K562 (cell line): Measurements from ENCODE around the gene LGALS7B. TPM values are rescaled to one million over a fixed set of nuclear protein-coding genes. Genes with fewer than 3 reads are reported as not detected.

ENCODE experiments used
- ATAC-seq: fragments of 200-7000 bp; cut with Tn5 transposase; 3 replicates; pipeline ENCODE4 v1.9.1; 2020; ENCODE audit warnings: moderate library complexity
- BruUV-seq: library from RNA; stranded (reverse); fragments of 400-500 nt; replicated peaks from 2 replicates; lab custom pipeline; 2021; lab: Mats Ljungman, UMichigan
- CTCF ChIA-PET: fragments of 300-600 bp; formaldehyde crosslinking; extraction: SDS; loops from one replicate; lab custom pipeline; 2021; ENCODE audit warnings: low intra/inter-chr PET ratio; lab: Yijun Ruan, JAX
- POLR2A ChIA-PET: fragments of 300-600, 350-650 bp; sonication (Branson Sonifier 250); formaldehyde crosslinking; extraction: SDS; loops from one replicate; lab custom pipeline; 2021; ENCODE audit warnings: antibody characterized with exemption, inconsistent platforms; lab: Yijun Ruan, JAX
- DNase-seq, 4 experiments: peaks; one replicate each; pipeline versions ENCODE4 v3.0.0 to v3.0.0-alpha.2; 2011 to 2018; ENCODE audit warnings: low spot score in 3 of 4, mixed read lengths in 3 of 4; ENCODE audit errors: extremely low read depth in 1 of 4
- FAIRE-seq: peaks from 2 replicates; lab custom pipeline; 2011; peaks lifted over from hg19 to GRCh38; lab: Jason Lieb, UNC
- H2AFZ ChIP-seq: 2 replicates; pipeline ENCODE4 v1.6.0; 2011; ENCODE audit warnings: low read depth, low read length, control low read depth, inconsistent platforms
- H3K27ac ChIP-seq: fragments of 200-600 bp; 3 replicates; pipeline ENCODE4 v1.8.0; 2011; ENCODE audit warnings: low read depth, mild to moderate bottlenecking, control low read depth, inconsistent platforms, low read length, moderate library complexity, mixed read lengths; ENCODE audit errors: extremely low read depth
- H3K27me3 ChIP-seq, 2 experiments: fragments of 300-600 bp in 1 of 2; 2 replicates in 1 of 2; 3 replicates in 1 of 2; pipeline versions ENCODE4 v1.6.0 to v1.8.0; 2011; ENCODE audit warnings: inconsistent platforms in 2 of 2, low read length in 2 of 2, mild to moderate bottlenecking in 1 of 2, mixed read lengths in 1 of 2, moderate library complexity in 1 of 2; ENCODE audit not compliant: control insufficient read depth in 2 of 2, insufficient read depth in 2 of 2
- H3K36me3 ChIP-seq: fragments of 300-600 bp; 3 replicates; pipeline ENCODE4 v1.8.0; 2011; ENCODE audit warnings: mild to moderate bottlenecking, low read length, inconsistent platforms; ENCODE audit not compliant: control insufficient read depth, insufficient read depth
- H3K4me1 ChIP-seq, 2 experiments: fragments of 200-600 bp in 1 of 2; replicated peaks in 1 of 2; 2 replicates in 1 of 2; 3 replicates in 1 of 2; pipeline versions ENCODE4 v1.5.1 to v1.8.0; 2011; ENCODE audit warnings: inconsistent platforms in 2 of 2, low read length in 2 of 2, mild to moderate bottlenecking in 1 of 2, mixed read lengths in 1 of 2, moderate library complexity in 1 of 2; ENCODE audit not compliant: control insufficient read depth in 2 of 2, insufficient read depth in 2 of 2
- H3K4me2 ChIP-seq: 2 replicates; pipeline ENCODE4 v1.6.1; 2011; ENCODE audit warnings: low read length, control low read depth, inconsistent platforms, mixed read lengths; ENCODE audit not compliant: insufficient read depth
- H3K4me3 ChIP-seq: fragments of 200-600 bp; sonication (generic), shearing (Covaris generic); 2 replicates; pipeline ENCODE4 v1.5.1; 2016; ENCODE audit warnings: control low read depth, inconsistent platforms
- H3K79me2 ChIP-seq: fragments of 200-600 bp; 3 replicates; pipeline ENCODE4 v1.8.0; 2011; ENCODE audit warnings: low read length, inconsistent platforms; ENCODE audit not compliant: control insufficient read depth, insufficient read depth
- H3K9ac ChIP-seq, 2 experiments: 2 replicates each; pipeline versions ENCODE4 v1.6.0 to v1.6.1; 2011; ENCODE audit warnings: low read depth in 2 of 2, low read length in 2 of 2, control low read depth in 1 of 2, inconsistent platforms in 1 of 2, mild to moderate bottlenecking in 1 of 2, mixed read lengths in 1 of 2; ENCODE audit not compliant: insufficient read depth in 1 of 2
- H3K9me1 ChIP-seq: one replicate; pipeline ENCODE4 v1.6.0; 2011; ENCODE audit warnings: inconsistent platforms, mild to moderate bottlenecking, low read length, moderate library complexity; ENCODE audit not compliant: control insufficient read depth, insufficient read depth
- H3K9me3 ChIP-seq: replicated peaks from 2 replicates; pipeline ENCODE4 v1.5.1; 2011; ENCODE audit warnings: low read depth, low read length, inconsistent platforms; ENCODE audit not compliant: control insufficient read depth, insufficient read depth
- H4K20me1 ChIP-seq: replicated peaks from 2 replicates; pipeline ENCODE4 v1.6.1; 2011; ENCODE audit warnings: low read length, inconsistent platforms, mixed read lengths; ENCODE audit not compliant: control insufficient read depth, insufficient read depth
- LEF1 ChIP-seq: fragments of 450-650 bp; IDR thresholded peaks from 2 replicates; pipeline ENCODE4 v1.6.1; 2016; ENCODE audit warnings: mild to moderate bottlenecking
- MTA2 ChIP-seq: fragments of 450-650 bp; IDR thresholded peaks from 2 replicates; pipeline ENCODE4 v1.6.1; 2016; ENCODE audit warnings: low read depth
- NCOA6 ChIP-seq: fragments of 450-650 bp; IDR thresholded peaks from 2 replicates; pipeline ENCODE4 v1.6.1; 2017; ENCODE audit warnings: mild to moderate bottlenecking
- POLR2A ChIP-seq: fragments of 450-650 bp; conservative IDR thresholded peaks from 2 replicates; pipeline ENCODE4 v1.6.1; 2016
- POLR2G ChIP-seq: fragments of 200-400 bp; formaldehyde crosslinking; IDR thresholded peaks from 2 replicates; pipeline ENCODE4 v1.6.1; 2017; ENCODE audit warnings: low read depth, mild to moderate bottlenecking, antibody characterized with exemption, low read length, moderate library complexity
- ZNF57 ChIP-seq: fragments of 450-650 bp; formaldehyde crosslinking; IDR thresholded peaks from 2 replicates; pipeline ENCODE4 v1.4.0; 2020; ENCODE audit warnings: mild to moderate bottlenecking, moderate library complexity
- WGBS: fragments of 100-300 bp; shearing (Covaris generic); methylation state at CpG from one replicate; pipeline ENCODE4 v1.1.6; 2016; ENCODE audit warnings: low coverage, mixed read lengths; ENCODE audit not compliant: insufficient coverage; ENCODE audit errors: missing lambda C conversion rate; 5-methylcytosine and 5-hydroxymethylcytosine counted together
- in situ Hi-C: fragments of 300-500 bp; cut with MboI; formaldehyde crosslinking; loops from 4 replicates; pipeline ENCODE4 v1.15.0; 2018; ENCODE audit warnings: inconsistent platforms, mixed read lengths
- intact Hi-C: fragments of 100-400 bp; cut with micrococcal nuclease; formaldehyde crosslinking; loops from 2 replicates; pipeline ENCODE4 v1.14.2; 2022
- polyA plus RNA-seq, 8 experiments: library from polyadenylated mRNA; depleted of rRNA in 4 of 8; stranded (reverse) in 5 of 8; unstranded in 3 of 8; fragments of >200 nt; fragmentation: Nextera tagmentation in 2 of 8; fragmentation: Illumina TruSeq in 1 of 8; extraction: Ambion mirVana in 2 of 8; extraction: Trizol in 1 of 8; gene quantifications; 2 replicates each; pipeline versions ENCODE4 v1.2.1 to v1.2.3, GENCODE V29; 2011 to 2014; ENCODE audit warnings: inconsistent platforms in 1 of 8, missing spikeins in 1 of 8
- total RNA-seq, 7 experiments: library from RNA; depleted of rRNA in 6 of 7; stranded (reverse); fragments of >200 nt in 6 of 7; fragmentation: Illumina TruSeq in 2 of 7; extraction: Trizol in 2 of 7; gene quantifications; 2 replicates each; pipeline versions ENCODE4 v1.2.1 to v1.2.3, GENCODE V29; 2011 to 2021; ENCODE audit warnings: low replicate concordance in 1 of 7
- TF ChIP-seq, protein P1 (sequence below), 3 experiments: fragments of 200-800 bp in 1 of 3; fragments of 250-450 bp in 1 of 3; fragments of 450-650 bp in 1 of 3; sonication (Bioruptor Pico) in 1 of 3; sonication (Bioruptor generic) in 1 of 3; formaldehyde crosslinking in 1 of 3; IDR thresholded peaks; 2 replicates each; pipeline versions ENCODE4 v1.6.1 to v1.8.0; 2016 to 2022; ENCODE audit warnings: mild to moderate bottlenecking in 2 of 3, missing genetic modification characterization in 2 of 3, missing compliant biosample characterization in 1 of 3, moderate library complexity in 1 of 3

LGALS7B gene
- total and polyA plus RNA-seq, 9 of the 15 experiments (the other 6 are each of a cell fraction or from before 2014, with no cell fraction given): not detected

DNA sequence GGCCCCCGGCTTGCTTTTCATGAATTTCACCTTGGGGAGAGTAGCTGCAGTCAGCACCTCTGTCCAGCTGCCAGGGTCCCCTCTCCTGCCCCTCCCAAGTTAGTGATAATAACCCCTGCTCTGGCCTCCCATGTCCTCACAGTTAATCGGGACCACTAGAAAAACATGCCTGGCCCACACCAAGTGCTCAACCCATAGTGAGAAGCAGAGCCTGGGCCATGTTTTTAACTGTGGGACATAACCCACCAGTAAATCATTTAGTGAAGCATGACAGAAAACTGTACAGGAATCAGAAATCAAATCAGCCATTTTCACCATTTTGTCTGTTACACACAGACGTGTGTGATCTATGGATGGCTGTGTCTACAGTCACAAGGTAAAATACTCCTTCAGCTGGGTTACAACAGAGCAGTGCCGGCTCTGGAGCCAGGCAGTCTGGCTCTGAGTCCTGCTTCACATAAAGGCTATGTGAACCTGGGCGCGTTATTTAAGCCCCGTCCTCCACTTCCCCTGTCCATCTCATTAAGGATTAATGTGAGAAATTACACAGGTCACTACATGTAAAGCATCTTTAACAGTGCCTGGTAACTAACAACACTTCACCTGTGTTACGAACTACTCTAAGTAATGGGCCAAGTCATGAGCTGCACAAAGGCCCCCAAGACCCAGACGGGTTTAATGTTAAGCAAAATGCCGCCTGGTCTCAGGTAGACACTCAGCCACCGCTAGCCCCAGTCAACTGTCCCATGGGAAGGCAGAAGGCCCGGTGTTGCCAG is 50.2 kb downstream of the LGALS7B start:
- Histone ChIP-seq H3K4me2 (no peak overlapping the region), H3K9ac (no peak overlapping the region), H3K9me1 (no peaks in the 10 kb centered on the region), H2AFZ (no peak overlapping the region), H4K20me1 (peaks cover 28% of the 10 kb centered on the region), H3K27ac (no peak overlapping the region), H3K27me3 (no peaks in the 10 kb centered on the region), H3K9me3 (no peaks in the 10 kb centered on the region), H3K36me3 (peaks cover 88% of the 10 kb centered on the region), H3K4me1 (peaks cover 0 to 14% of the 10 kb centered on the region in 2 experiments; a peak in 4 of 5 replicates), H3K79me2 (peaks cover 33% of the 10 kb centered on the region), H3K4me3 (no peak overlapping the region)
- TF ChIP-seq LEF1 (no peak), POLR2A (peak; percentile 37; the same call in 1 of the 2 replicates), ZNF57 (no peak)
- CTCF ChIA-PET: no interaction called here
- no TSS peak for BruUV-seq
- FAIRE-seq (peak; percentile 56), DNase-seq (peak in 2 of 4 experiments; percentile 2 to 10), ATAC-seq (no peak)
- WGBS: 92% methylated on average over 12 of the region's 12 CpGs
- POLR2A ChIA-PET: interaction anchor here (0.6 to 4.7 kb wide), 7 partner anchors 7 to 306 kb away, joined by 3 to 58 read pairs (median 3); partner anchors contain the start of genes ECH1, HNRNPL and LGALS7B
- in situ Hi-C loops: no loop called here
- intact Hi-C loops: no loop called here

DNA sequence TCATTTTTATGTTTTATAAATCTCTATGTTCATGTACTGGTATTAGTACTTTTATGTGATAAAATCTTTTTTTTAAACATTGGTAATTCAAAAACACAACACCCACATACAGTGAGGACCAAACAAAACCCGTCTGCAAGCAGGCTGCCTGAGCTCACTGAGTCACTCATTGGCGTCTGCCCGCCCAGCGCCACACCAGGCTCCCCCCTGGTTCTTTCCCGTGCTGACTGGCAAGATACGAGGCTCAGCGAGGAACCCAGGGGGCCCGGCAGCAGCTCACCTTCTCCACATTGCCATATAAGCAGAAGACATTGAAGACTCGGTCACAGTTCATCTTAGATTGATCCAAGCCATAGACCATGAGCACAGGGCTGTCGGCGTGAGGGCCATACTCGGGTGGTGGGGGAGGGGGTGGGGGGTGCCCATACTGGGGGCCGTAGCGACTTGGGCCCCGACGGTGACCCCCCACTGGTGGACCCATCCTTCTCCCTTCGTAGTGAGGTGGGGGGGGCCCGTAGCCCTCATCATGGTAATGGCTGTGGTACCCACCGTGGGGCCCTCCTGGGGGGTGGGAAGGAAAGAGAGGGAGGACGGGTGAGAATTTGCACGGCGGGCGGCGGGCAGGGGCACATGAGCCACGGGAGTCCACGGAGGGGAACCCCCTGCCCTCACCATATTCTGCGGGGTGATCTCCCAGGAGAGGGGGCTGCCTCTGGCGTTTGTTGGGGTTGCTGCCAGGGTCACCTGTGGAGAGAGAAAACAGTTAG is 51.0 kb downstream of the LGALS7B start:
- H3K9ac ChIP-seq: no peak overlapping the region
- ATAC-seq (no peak), FAIRE-seq (no peak), DNase-seq (peak in 2 of 4 experiments; percentile 5 to 13)
- no peaks in the 10 kb centered on the region for H3K9me3 ChIP-seq
- H3K9me1 ChIP-seq: no peaks in the 10 kb centered on the region
- no peaks in the 10 kb centered on the region for H3K27me3 ChIP-seq
- H3K27ac ChIP-seq: no peak overlapping the region
- POLR2A ChIA-PET: interaction anchor here (0.6 to 4.7 kb wide), 7 partner anchors 8 to 305 kb away, joined by 3 to 58 read pairs (median 3); partner anchors contain the start of genes ECH1 and HNRNPL
- H2AFZ ChIP-seq: no peak overlapping the region
- peaks cover 41% of the 10 kb centered on the region for H3K79me2 ChIP-seq
- H3K4me3 ChIP-seq: no peak overlapping the region
- 97% methylated on average over 15 of the region's 28 CpGs for WGBS
- intact Hi-C loops: no loop called here
- CTCF ChIA-PET: no interaction called here
- peaks cover 30% of the 10 kb centered on the region for H4K20me1 ChIP-seq
- no TSS peak for BruUV-seq
- in situ Hi-C loops: no loop called here
- peaks cover 0 to 14% of the 10 kb centered on the region in 2 experiments; a peak in 4 of 5 replicates for H3K4me1 ChIP-seq
- peaks cover 96% of the 10 kb centered on the region for H3K36me3 ChIP-seq
- no peak overlapping the region for H3K4me2 ChIP-seq
- TF ChIP-seq, protein P1, sequence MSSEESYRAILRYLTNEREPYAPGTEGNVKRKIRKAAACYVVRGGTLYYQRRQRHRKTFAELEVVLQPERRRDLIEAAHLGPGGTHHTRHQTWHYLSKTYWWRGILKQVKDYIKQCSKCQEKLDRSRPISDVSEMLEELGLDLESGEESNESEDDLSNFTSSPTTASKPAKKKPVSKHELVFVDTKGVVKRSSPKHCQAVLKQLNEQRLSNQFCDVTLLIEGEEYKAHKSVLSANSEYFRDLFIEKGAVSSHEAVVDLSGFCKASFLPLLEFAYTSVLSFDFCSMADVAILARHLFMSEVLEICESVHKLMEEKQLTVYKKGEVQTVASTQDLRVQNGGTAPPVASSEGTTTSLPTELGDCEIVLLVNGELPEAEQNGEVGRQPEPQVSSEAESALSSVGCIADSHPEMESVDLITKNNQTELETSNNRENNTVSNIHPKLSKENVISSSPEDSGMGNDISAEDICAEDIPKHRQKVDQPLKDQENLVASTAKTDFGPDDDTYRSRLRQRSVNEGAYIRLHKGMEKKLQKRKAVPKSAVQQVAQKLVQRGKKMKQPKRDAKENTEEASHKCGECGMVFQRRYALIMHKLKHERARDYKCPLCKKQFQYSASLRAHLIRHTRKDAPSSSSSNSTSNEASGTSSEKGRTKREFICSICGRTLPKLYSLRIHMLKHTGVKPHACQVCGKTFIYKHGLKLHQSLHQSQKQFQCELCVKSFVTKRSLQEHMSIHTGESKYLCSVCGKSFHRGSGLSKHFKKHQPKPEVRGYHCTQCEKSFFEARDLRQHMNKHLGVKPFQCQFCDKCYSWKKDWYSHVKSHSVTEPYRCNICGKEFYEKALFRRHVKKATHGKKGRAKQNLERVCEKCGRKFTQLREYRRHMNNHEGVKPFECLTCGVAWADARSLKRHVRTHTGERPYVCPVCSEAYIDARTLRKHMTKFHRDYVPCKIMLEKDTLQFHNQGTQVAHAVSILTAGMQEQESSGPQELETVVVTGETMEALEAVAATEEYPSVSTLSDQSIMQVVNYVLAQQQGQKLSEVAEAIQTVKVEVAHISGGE (CRISPR knock-in tag; IDR thresholded peaks at IDR 0.05): no peak
- no peak for TF ChIP-seq MTA2
- peak; percentile 72 for TF ChIP-seq POLR2G
- TF ChIP-seq NCOA6: no peak
